ENCODE data around the gene CCDC120.
A peak's percentile ranks its signal among the peaks of the same experiment; 100 is the strongest.

The CCDC120 gene

GRCh38 chrX:49103637-49104036 lies 44.8 kb downstream of the CCDC120 start:
- DNase-seq, result no peak

GRCh38 chrX:49106296-49106695 lies 47.5 kb downstream of the CCDC120 start:
- no peak for DNase-seq

DNA sequence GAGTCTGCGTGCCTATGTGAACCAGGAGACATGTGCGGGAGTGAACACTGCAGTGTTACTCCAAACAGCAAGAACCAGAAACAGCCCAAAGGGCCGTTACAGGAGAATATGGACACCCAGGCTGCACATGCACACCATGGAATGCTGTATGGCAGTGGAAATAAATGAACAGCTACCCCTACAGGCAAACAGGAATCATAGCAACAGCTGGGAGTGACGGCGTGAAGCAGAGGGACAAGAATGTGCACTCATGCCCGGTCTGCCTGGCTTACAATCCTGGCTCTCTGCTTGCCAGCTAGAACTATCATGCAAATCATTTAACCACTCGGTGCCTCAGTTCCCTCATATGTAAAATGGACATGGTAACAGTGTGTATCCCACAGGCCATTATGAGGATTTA lies 48.1 kb downstream of the CCDC120 start:
- peak; percentile 39 for DNase-seq

DNA sequence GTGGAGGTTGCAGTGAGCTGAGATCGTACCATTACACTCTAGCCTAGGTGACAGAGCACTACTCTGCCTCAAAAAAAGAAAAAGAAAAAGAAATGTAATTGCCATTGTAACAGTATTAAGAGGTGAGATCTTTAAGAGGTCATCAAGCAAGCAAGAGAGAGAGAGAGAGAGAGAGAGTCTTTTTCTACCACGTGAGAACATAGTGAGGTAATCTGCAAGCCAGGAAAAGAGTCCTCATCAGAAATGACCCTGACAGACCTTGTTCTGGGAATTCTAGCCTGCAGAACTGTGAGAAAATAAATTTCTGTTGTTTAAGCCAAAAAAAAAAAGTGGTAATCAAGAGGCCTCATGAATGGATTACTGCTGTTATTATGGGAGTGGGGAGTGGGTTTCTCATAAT lies 49.8 kb downstream of the CCDC120 start:
- DNase-seq, result no peak

DNA sequence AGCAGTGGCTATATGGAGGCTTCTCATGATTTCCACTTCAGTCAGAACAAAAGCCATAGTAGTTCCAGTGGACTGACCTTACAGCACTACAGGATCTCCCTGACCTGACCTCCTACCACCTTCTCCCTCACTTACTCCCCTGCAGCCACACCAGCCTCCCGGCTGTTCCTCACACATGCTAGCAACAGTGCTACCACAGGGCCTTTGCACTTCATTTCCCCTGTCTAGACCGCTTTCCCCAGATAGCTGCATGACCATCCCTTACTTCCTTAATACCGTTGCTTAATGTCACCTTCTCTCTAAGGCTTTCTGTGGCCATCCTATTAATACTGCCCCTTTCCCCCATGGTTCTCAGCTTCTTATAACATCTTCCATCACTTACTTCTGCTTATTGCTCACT lies 51.6 kb downstream of the CCDC120 start:
- DNase-seq, result no peak

- no peak for DNase-seq
Measured at GRCh38 chrX:49111791-49112190, 53.0 kb downstream of the CCDC120 start.

DNA sequence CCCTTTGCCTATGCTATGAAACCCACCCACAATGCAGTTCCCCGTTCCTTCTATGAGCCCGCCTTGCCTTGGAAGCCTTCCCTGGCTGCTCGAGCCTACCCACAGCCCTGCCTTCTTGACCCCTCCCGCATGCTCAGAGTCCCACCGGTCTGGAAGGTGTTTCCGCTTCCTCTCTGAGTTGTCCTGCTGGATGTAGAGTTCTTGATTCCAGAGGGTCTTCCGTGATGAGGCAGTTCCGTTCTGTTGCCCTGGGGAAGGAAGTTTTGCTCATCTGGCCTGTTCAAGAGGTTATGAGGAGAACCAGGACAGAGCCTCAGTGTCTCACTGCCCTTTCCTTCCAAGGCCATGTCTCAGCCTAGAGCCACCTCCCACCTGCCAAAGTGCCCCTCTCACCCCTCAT lies 57.3 kb downstream of the CCDC120 start:
- DNase-seq, result no peak

- DNase-seq, result no peak
Measured at GRCh38 chrX:49116716-49117115, 57.9 kb downstream of the CCDC120 start.

DNA sequence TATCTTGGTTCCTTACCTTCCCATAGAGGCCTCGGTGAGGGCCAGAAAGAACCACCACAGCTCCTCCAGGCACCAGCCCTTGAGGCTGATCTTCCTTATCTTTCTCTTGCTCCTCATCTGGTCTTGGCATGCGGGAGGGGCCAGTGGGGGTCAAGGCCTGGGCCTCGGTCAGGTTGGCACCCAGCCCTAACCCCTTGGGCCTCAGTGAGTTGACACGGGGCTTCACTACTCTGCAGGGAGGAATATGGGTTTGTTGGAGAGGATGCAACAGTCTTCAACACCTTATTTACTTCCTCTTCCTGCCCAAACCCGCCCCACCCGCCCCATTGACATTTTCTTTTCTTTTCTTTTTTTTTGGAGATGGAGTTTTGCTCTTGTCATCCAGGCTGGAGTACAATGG lies 58.8 kb downstream of the CCDC120 start:
- DNase-seq, result no peak

Data from OCI-M1 (cell line).